T-helper 1 cell treated with Interleukin-12 subunit alpha and Interleukin-12 subunit beta and Interleukin-4 antibody, amounts not matched to agents 30 μg/mL and 1 μg/mL, for 36 hours (primary cell): ENCODE data around the gene YARS1.

ENCODE experiments used
- H3K27ac Mint-ChIP-seq: one replicate; pipeline ENCODE4 v1.8.0; 2021; ENCODE audit warnings: mild to moderate bottlenecking, mixed read lengths
- H3K27me3 Mint-ChIP-seq: one replicate; pipeline ENCODE4 v1.8.0; 2021; ENCODE audit warnings: low read depth, mixed read lengths
- H3K36me3 Mint-ChIP-seq: one replicate; pipeline ENCODE4 v1.8.0; 2021; ENCODE audit warnings: low read depth, mixed read lengths
- H3K4me1 Mint-ChIP-seq: one replicate; pipeline ENCODE4 v1.8.0; 2021; ENCODE audit warnings: low read depth, mixed read lengths
- H3K4me3 Mint-ChIP-seq: one replicate; pipeline ENCODE4 v1.8.0; 2021; ENCODE audit warnings: mild to moderate bottlenecking, moderate library complexity, mixed read lengths
- H3K9me3 Mint-ChIP-seq: one replicate; pipeline ENCODE4 v1.8.0; 2021; ENCODE audit warnings: mixed read lengths

The YARS1 gene

GRCh38 chr1:32775640-32776337, 41.4 kb downstream of the YARS1 start:
- Mint-ChIP-seq H3K9me3 (no peaks in the 10 kb centered on the region), H3K36me3 (peaks cover 51% of the 10 kb centered on the region), H3K4me1 (peaks cover 17% of the 10 kb centered on the region), H3K27me3 (no peaks in the 10 kb centered on the region), H3K4me3 (no peak overlapping the region), H3K27ac (no peak overlapping the region)

- peaks cover 17% of the 10 kb centered on the region for H3K4me1 Mint-ChIP-seq
- no peak overlapping the region for H3K4me3 Mint-ChIP-seq
- peak overlapping the region; percentile 31 for H3K27ac Mint-ChIP-seq
- peaks cover 44% of the 10 kb centered on the region for H3K36me3 Mint-ChIP-seq
- H3K27me3 Mint-ChIP-seq = no peaks in the 10 kb centered on the region
- H3K9me3 Mint-ChIP-seq = no peaks in the 10 kb centered on the region
These were observed 42.1 kb downstream of the YARS1 start for GRCh38 chr1:32774950-32775634.

GRCh38 chr1:32774464-32774808, 42.7 kb downstream of the YARS1 start:
- peaks cover 40% of the 10 kb centered on the region for H3K36me3 Mint-ChIP-seq

GRCh38 chr1:32773764-32774463, 43.2 kb downstream of the YARS1 start:
- Mint-ChIP-seq H3K27ac (peak overlapping the region; percentile 65), H3K36me3 (peaks cover 36% of the 10 kb centered on the region)

More at GRCh38 chr1:32774464-32774808, 42.7 kb downstream of the YARS1 start:
- Mint-ChIP-seq H3K27me3 (no peaks in the 10 kb centered on the region), H3K9me3 (no peaks in the 10 kb centered on the region), H3K27ac (peak overlapping the region; percentile 62), H3K4me1 (peaks cover 17% of the 10 kb centered on the region), H3K4me3 (no peak overlapping the region)

GRCh38 chr1:32773018-32773763, 44.0 kb downstream of the YARS1 start:
- Mint-ChIP-seq H3K4me1 (peaks cover 17% of the 10 kb centered on the region), H3K27ac (peak overlapping the region; percentile 16), H3K27me3 (no peaks in the 10 kb centered on the region), H3K4me3 (no peak overlapping the region), H3K36me3 (peaks cover 35% of the 10 kb centered on the region), H3K9me3 (no peaks in the 10 kb centered on the region)

More at GRCh38 chr1:32773764-32774463, 43.2 kb downstream of the YARS1 start:
- Mint-ChIP-seq H3K4me1 (peaks cover 17% of the 10 kb centered on the region), H3K27me3 (no peaks in the 10 kb centered on the region), H3K9me3 (no peaks in the 10 kb centered on the region), H3K4me3 (no peak overlapping the region)

- Mint-ChIP-seq H3K27ac (no peak overlapping the region), H3K4me3 (no peak overlapping the region), H3K4me1 (peaks cover 17% of the 10 kb centered on the region), H3K27me3 (no peaks in the 10 kb centered on the region), H3K36me3 (peaks cover 29% of the 10 kb centered on the region), H3K9me3 (no peaks in the 10 kb centered on the region)
These were observed 44.7 kb downstream of the YARS1 start for GRCh38 chr1:32772281-32773017.

- Mint-ChIP-seq H3K36me3 (peaks cover 29% of the 10 kb centered on the region), H3K4me3 (no peak overlapping the region), H3K27ac (no peak overlapping the region), H3K27me3 (no peaks in the 10 kb centered on the region), H3K4me1 (peaks cover 17% of the 10 kb centered on the region), H3K9me3 (no peaks in the 10 kb centered on the region)
These were observed 45.4 kb downstream of the YARS1 start for GRCh38 chr1:32771561-32772280.

- peaks cover 26% of the 10 kb centered on the region for H3K36me3 Mint-ChIP-seq
- peaks cover 17% of the 10 kb centered on the region for H3K4me1 Mint-ChIP-seq
- H3K27me3 Mint-ChIP-seq = no peaks in the 10 kb centered on the region
- H3K27ac Mint-ChIP-seq = no peak overlapping the region
- H3K4me3 Mint-ChIP-seq = no peak overlapping the region
- no peaks in the 10 kb centered on the region for H3K9me3 Mint-ChIP-seq
These were observed 46.2 kb downstream of the YARS1 start for GRCh38 chr1:32770741-32771548.

- Mint-ChIP-seq H3K27ac (no peak overlapping the region), H3K27me3 (no peaks in the 10 kb centered on the region), H3K36me3 (peaks cover 20% of the 10 kb centered on the region), H3K9me3 (no peaks in the 10 kb centered on the region), H3K4me1 (peaks cover 17% of the 10 kb centered on the region), H3K4me3 (no peak overlapping the region)
These were observed 46.9 kb downstream of the YARS1 start for GRCh38 chr1:32770221-32770731.

GRCh38 chr1:32769524-32770220, 47.5 kb downstream of the YARS1 start:
- Mint-ChIP-seq H3K4me1 (peaks cover 16% of the 10 kb centered on the region), H3K27ac (no peak overlapping the region), H3K4me3 (no peak overlapping the region), H3K36me3 (peaks cover 15% of the 10 kb centered on the region), H3K27me3 (no peaks in the 10 kb centered on the region), H3K9me3 (no peaks in the 10 kb centered on the region)

GRCh38 chr1:32768110-32768850, 48.9 kb downstream of the YARS1 start:
- peaks cover 6% of the 10 kb centered on the region for H3K4me1 Mint-ChIP-seq
- H3K9me3 Mint-ChIP-seq = no peaks in the 10 kb centered on the region
- peaks cover 6% of the 10 kb centered on the region for H3K36me3 Mint-ChIP-seq
- no peak overlapping the region for H3K4me3 Mint-ChIP-seq
- H3K27ac Mint-ChIP-seq = no peak overlapping the region
- H3K27me3 Mint-ChIP-seq = no peaks in the 10 kb centered on the region

GRCh38 chr1:32767641-32768040, 49.5 kb downstream of the YARS1 start:
- Mint-ChIP-seq H3K36me3 (no peaks in the 10 kb centered on the region), H3K4me1 (no peaks in the 10 kb centered on the region), H3K27ac (no peak overlapping the region), H3K9me3 (no peaks in the 10 kb centered on the region), H3K27me3 (no peaks in the 10 kb centered on the region), H3K4me3 (no peak overlapping the region)
